Small intestine (tissue), 7 donors: ENCODE data around the gene CHIT1. TPM values are rescaled to one million over a fixed set of nuclear protein-coding genes. Genes with fewer than 3 reads are reported as not detected.

Experiments used
- DNase-seq, 2 donors: peaks; one replicate each; pipeline versions ENCODE4 v3.0.0 to v3.0.0-alpha.2; 2013
- FAIRE-seq: peaks from 2 replicates; lab custom pipeline; 2012; peaks lifted over from hg19 to GRCh38; lab: Jason Lieb, UNC
- H3K27ac ChIP-seq, 3 donors: one replicate each; pipeline ENCODE4 v1.5.1; 2013; ENCODE audit warnings: low read length in 2 of 3, mild to moderate bottlenecking in 2 of 3, control low read depth in 1 of 3, inconsistent platforms in 1 of 3, low read depth in 1 of 3, moderate library complexity in 1 of 3
- H3K27me3 ChIP-seq, 3 donors: one replicate each; pipeline ENCODE4 v1.6.1; 2013; ENCODE audit warnings: low read length in 3 of 3, inconsistent platforms in 1 of 3; ENCODE audit not compliant: control insufficient read depth in 3 of 3, insufficient read depth in 3 of 3
- H3K36me3 ChIP-seq, 3 donors: one replicate each; pipeline ENCODE4 v1.6.1; 2013; ENCODE audit warnings: low read length in 3 of 3, inconsistent platforms in 1 of 3, low read depth in 1 of 3, mild to moderate bottlenecking in 1 of 3, moderate library complexity in 1 of 3; ENCODE audit not compliant: control insufficient read depth in 3 of 3, insufficient read depth in 2 of 3
- H3K4me1 ChIP-seq, 3 donors: one replicate each; pipeline ENCODE4 v1.6.1; 2013; ENCODE audit warnings: low read length in 2 of 3, inconsistent platforms in 1 of 3, low read depth in 1 of 3, mild to moderate bottlenecking in 1 of 3, moderate library complexity in 1 of 3; ENCODE audit not compliant: control insufficient read depth in 3 of 3, insufficient read depth in 2 of 3
- H3K4me3 ChIP-seq, 3 donors: one replicate each; pipeline ENCODE4 v1.5.1; 2013; ENCODE audit warnings: low read length in 3 of 3, control low read depth in 1 of 3, inconsistent platforms in 1 of 3, low read depth in 1 of 3, mild to moderate bottlenecking in 1 of 3, moderate library complexity in 1 of 3
- H3K9me3 ChIP-seq, 2 donors: one replicate each; pipeline ENCODE4 v1.6.1; 2013; ENCODE audit warnings: low read depth in 1 of 2, low read length in 1 of 2; ENCODE audit not compliant: control insufficient read depth in 2 of 2, insufficient read depth in 1 of 2
- WGBS, 3 donors: extraction: QIAGEN DNeasy Blood & Tissue Kit; methylation state at CpG; one replicate each; pipeline ENCODE4 v1.1.7; 2013; 5-methylcytosine and 5-hydroxymethylcytosine counted together
- polyA plus RNA-seq, 4 donors: library from polyadenylated mRNA; stranded (reverse) in 3 of 4; unstranded in 1 of 4; fragments of 200-250 nt in 3 of 4; fragments of 120-200 nt in 1 of 4; gene quantifications; one replicate each; pipeline versions ENCODE4 v1.2.1 to v1.2.3, GENCODE V29; 2013
- donor health status: healthy with polysubstance abuse.
- donor health status: control.
- donor health status: control.
- donor health status: Bipolar disorder and iron deficiency.
- donor health status: healthy.

Gene CHIT1
- polyA plus RNA-seq, 4 donors, result 0.07 to 0.43 TPM; not detected in 2

GRCh38 chr1:203180611-203181330 lies 48.7 kb downstream of the CHIT1 start:
- no peak overlapping the region for H3K4me3 ChIP-seq
- no peaks in the 10 kb centered on the region for H3K4me1 ChIP-seq
- WGBS, 3 donors, result 67 to 76% (median 73%) methylated on average over 11 of the region's 11 CpGs
- H3K27ac ChIP-seq, result no peak overlapping the region
- no peaks in the 10 kb centered on the region for H3K9me3 ChIP-seq
- no peaks in the 10 kb centered on the region for H3K36me3 ChIP-seq
- FAIRE-seq (no peak), DNase-seq (no peak)
- H3K27me3 ChIP-seq, result no peaks in the 10 kb centered on the region

GRCh38 chr1:203179667-203180005 lies 49.8 kb downstream of the CHIT1 start:
- FAIRE-seq (no peak), DNase-seq (no peak)
- Histone ChIP-seq H3K36me3 (no peaks in the 10 kb centered on the region), H3K4me3 (no peak overlapping the region), H3K27ac (no peak overlapping the region), H3K27me3 (no peaks in the 10 kb centered on the region), H3K4me1 (no peaks in the 10 kb centered on the region), H3K9me3 (no peaks in the 10 kb centered on the region)
- WGBS, 3 donors, result 86 to 90% (median 87%) methylated on average over 10 of the region's 10 CpGs

- FAIRE-seq (no peak), DNase-seq (no peak)
- 89 to 90% (median 90%) methylated on average over 14 of the region's 14 CpGs for WGBS, 3 donors
- Histone ChIP-seq H3K27me3 (no peaks in the 10 kb centered on the region), H3K9me3 (no peaks in the 10 kb centered on the region), H3K27ac (no peak overlapping the region), H3K4me1 (no peaks in the 10 kb centered on the region), H3K36me3 (no peaks in the 10 kb centered on the region), H3K4me3 (no peak overlapping the region)
Observed at GRCh38 chr1:203178821-203179666, 50.4 kb downstream of the CHIT1 start.

GRCh38 chr1:203178083-203178482 lies 51.4 kb downstream of the CHIT1 start:
- 17 to 47% (median 25%) methylated on average over 5 of the region's 5 CpGs for WGBS, 3 donors
- DNase-seq (no peak), FAIRE-seq (no peak)
- Histone ChIP-seq H3K27me3 (peaks cover 0 to 2% (median 0%) of the 10 kb centered on the region in 3 donors), H3K4me1 (no peaks in the 10 kb centered on the region), H3K9me3 (no peaks in the 10 kb centered on the region), H3K36me3 (no peaks in the 10 kb centered on the region), H3K27ac (no peak overlapping the region), H3K4me3 (no peak overlapping the region)

GRCh38 chr1:203177470-203178039 lies 51.9 kb downstream of the CHIT1 start:
- H3K4me3 ChIP-seq, result no peak overlapping the region
- 29 to 47% (median 32%) methylated on average over 9 of the region's 9 CpGs for WGBS, 3 donors
- H3K27me3 ChIP-seq, result peaks cover 0 to 2% (median 0%) of the 10 kb centered on the region in 3 donors
- DNase-seq (no peak), FAIRE-seq (no peak)
- H3K4me1 ChIP-seq, result no peaks in the 10 kb centered on the region
- H3K9me3 ChIP-seq, result no peaks in the 10 kb centered on the region
- H3K27ac ChIP-seq, result no peak overlapping the region
- no peaks in the 10 kb centered on the region for H3K36me3 ChIP-seq

GRCh38 chr1:203177036-203177405 lies 52.5 kb downstream of the CHIT1 start:
- FAIRE-seq, result no peak
- 82 to 94% (median 90%) methylated on average over 6 of the region's 6 CpGs for WGBS, 3 donors
- DNase-seq, result no peak
- H3K36me3 ChIP-seq, result no peaks in the 10 kb centered on the region
- no peaks in the 10 kb centered on the region for H3K4me1 ChIP-seq
- no peaks in the 10 kb centered on the region for H3K9me3 ChIP-seq
- H3K27me3 ChIP-seq, result peaks cover 0 to 2% (median 0%) of the 10 kb centered on the region in 3 donors
- H3K4me3 ChIP-seq, result no peak overlapping the region
- H3K27ac ChIP-seq, result no peak overlapping the region

GRCh38 chr1:203176273-203177035 lies 53.0 kb downstream of the CHIT1 start:
- DNase-seq (no peak), FAIRE-seq (no peak)
- H3K36me3 ChIP-seq, result no peaks in the 10 kb centered on the region
- WGBS, 3 donors, result 88 to 93% (median 89%) methylated on average over 9 of the region's 9 CpGs
- no peak overlapping the region for H3K27ac ChIP-seq
- no peaks in the 10 kb centered on the region for H3K4me1 ChIP-seq
- H3K9me3 ChIP-seq, result no peaks in the 10 kb centered on the region
- no peak overlapping the region for H3K4me3 ChIP-seq
- peaks cover 0 to 2% (median 0%) of the 10 kb centered on the region in 3 donors for H3K27me3 ChIP-seq

- WGBS, 3 donors, result 65 to 68% (median 67%) methylated on average over 9 of the region's 9 CpGs
- FAIRE-seq (no peak), DNase-seq (no peak)
Observed at GRCh38 chr1:203175827-203176241, 53.6 kb downstream of the CHIT1 start.

More at GRCh38 chr1:203175827-203176241, 53.6 kb downstream of the CHIT1 start:
- Histone ChIP-seq H3K27ac (no peak overlapping the region), H3K36me3 (no peaks in the 10 kb centered on the region), H3K4me3 (no peak overlapping the region), H3K9me3 (no peaks in the 10 kb centered on the region), H3K27me3 (peaks cover 0 to 2% (median 0%) of the 10 kb centered on the region in 3 donors), H3K4me1 (no peaks in the 10 kb centered on the region)
